ENCODE data around the gene TANGO2. TPM values are rescaled to one million over a fixed set of nuclear protein-coding genes. Genes with fewer than 3 reads are reported as not detected.

TANGO2 gene
- total RNA-seq, 1 donor from 2014 or later = 19.9 TPM

GRCh38 chr22:20099099-20099711 lies 78.3 kb downstream of the TANGO2 start:
- Mint-ChIP-seq H3K9me3 (ENCODE audit: low read depth) (no peaks in the 10 kb centered on the region), H3K4me3 (ENCODE audit: low read depth) (no peak overlapping the region), H3K4me1 (ENCODE audit: low read depth) (no peaks in the 10 kb centered on the region), H3K36me3 (ENCODE audit: insufficient read depth) (peaks cover 26% of the 10 kb centered on the region), H3K27ac (no peak overlapping the region), H3K27me3 (no peaks in the 10 kb centered on the region)
- DNase-seq (ENCODE audit: low spot score, unreplicated experiment) = no peak
- TF ChIP-seq CTCF (IDR thresholded peaks at IDR 0.05; ENCODE audit: unreplicated experiment) = no peak

- no peak overlapping the region for H3K27ac Mint-ChIP-seq
- no peak for DNase-seq (ENCODE audit: low spot score, unreplicated experiment)
- H3K36me3 Mint-ChIP-seq (ENCODE audit: insufficient read depth) = peaks cover 15% of the 10 kb centered on the region
- no peaks in the 10 kb centered on the region for H3K9me3 Mint-ChIP-seq (ENCODE audit: low read depth)
- no peaks in the 10 kb centered on the region for H3K4me1 Mint-ChIP-seq (ENCODE audit: low read depth)
- no peak for TF ChIP-seq CTCF (IDR thresholded peaks at IDR 0.05; ENCODE audit: unreplicated experiment)
- no peak overlapping the region for H3K4me3 Mint-ChIP-seq (ENCODE audit: low read depth)
- H3K27me3 Mint-ChIP-seq = no peaks in the 10 kb centered on the region
These were observed 80.7 kb downstream of the TANGO2 start for GRCh38 chr22:20101638-20102037.

- peaks cover 10% of the 10 kb centered on the region for H3K36me3 Mint-ChIP-seq (ENCODE audit: insufficient read depth)
- DNase-seq (ENCODE audit: low spot score, unreplicated experiment) = no peak
- H3K27ac Mint-ChIP-seq = peak overlapping the region; percentile 49
- no peaks in the 10 kb centered on the region for H3K9me3 Mint-ChIP-seq (ENCODE audit: low read depth)
- H3K4me1 Mint-ChIP-seq (ENCODE audit: low read depth) = no peaks in the 10 kb centered on the region
- no peak overlapping the region for H3K4me3 Mint-ChIP-seq (ENCODE audit: low read depth)
- TF ChIP-seq CTCF (IDR thresholded peaks at IDR 0.05; ENCODE audit: unreplicated experiment) = peak; percentile 19
- H3K27me3 Mint-ChIP-seq = no peaks in the 10 kb centered on the region
These were observed 81.4 kb downstream of the TANGO2 start for GRCh38 chr22:20102203-20102780.

GRCh38 chr22:20105456-20106204 lies 84.7 kb downstream of the TANGO2 start:
- Mint-ChIP-seq H3K36me3 (ENCODE audit: insufficient read depth) (peaks cover 14% of the 10 kb centered on the region), H3K27ac (no peak overlapping the region)

More at GRCh38 chr22:20105456-20106204, 84.7 kb downstream of the TANGO2 start:
- Mint-ChIP-seq H3K27me3 (no peaks in the 10 kb centered on the region), H3K4me3 (ENCODE audit: low read depth) (no peak overlapping the region), H3K9me3 (ENCODE audit: low read depth) (no peaks in the 10 kb centered on the region), H3K4me1 (ENCODE audit: low read depth) (no peaks in the 10 kb centered on the region)
- no peak for TF ChIP-seq CTCF (IDR thresholded peaks at IDR 0.05; ENCODE audit: unreplicated experiment)
- no peak for DNase-seq (ENCODE audit: low spot score, unreplicated experiment)
